H1 (cell line): ENCODE measurements around the gene OMA1. TPM values are rescaled to one million over a fixed set of nuclear protein-coding genes. Genes with fewer than 3 reads are reported as not detected.

ENCODE experiments used
- CHD7 ChIP-seq: fragments of 300-600 bp; sonication (generic); IDR thresholded peaks from 2 replicates; pipeline ENCODE4 v1.7.1; 2012; ENCODE audit warnings: low read length, moderate library complexity, mild to moderate bottlenecking, inconsistent platforms; ENCODE audit not compliant: insufficient replicate concordance
- EZH2 ChIP-seq: fragments of 200-600 bp; sonication (generic); IDR thresholded peaks from 2 replicates; pipeline ENCODE4 v1.7.1; 2012; ENCODE audit warnings: low read depth, mild to moderate bottlenecking, moderate library complexity, low read length, inconsistent platforms; ENCODE audit not compliant: severe bottlenecking
- SIX5 ChIP-seq: IDR thresholded peaks from 2 replicates; pipeline ENCODE4 v1.6.1; 2011; ENCODE audit warnings: mild to moderate bottlenecking, low read depth, low read length
- polyA plus RNA-seq, 7 experiments: library from polyadenylated mRNA; depleted of rRNA in 3 of 7; stranded (reverse) in 5 of 7; unstranded in 2 of 7; fragments of >200 nt in 5 of 7; fragments of 200-250 nt in 2 of 7; gene quantifications; 1 replicate in 5 of 7; 2 replicates in 1 of 7; 4 replicates in 1 of 7; pipeline versions ENCODE4 v1.2.1 to v1.2.3, GENCODE V29; 2011 to 2013; ENCODE audit warnings: missing spikeins in 2 of 7, mixed read lengths in 2 of 7
- total RNA-seq: library from RNA; stranded (reverse); fragmentation: NEBNext Ultra II Directional; extraction: Animal tissue kit (Norgen Biotek cat#: 25700); gene quantifications from 2 replicates; pipeline ENCODE4 v1.2.1, GENCODE V29; 2021

The OMA1 gene
- total and polyA plus RNA-seq, 2 of the 8 experiments (the other 6 are each of a cell fraction or from before 2014, with no cell fraction given) = 7.7 to 11.7 TPM

- TF ChIP-seq CHD7 (no peak), EZH2 (no peak), SIX5 (no peak)
Measured at GRCh38 chr1:58454385-58454784, 92.1 kb downstream of the OMA1 start (continued).
